Bronchial smooth muscle cell (primary cell): ENCODE measurements around the gene TRMT10C. TPM values are rescaled to one million over a fixed set of nuclear protein-coding genes. Genes with fewer than 3 reads are reported as not detected.

Experiments used
- total RNA-seq: library from RNA; depleted of rRNA; stranded (reverse); fragments of >200 nt; gene quantifications from 2 replicates; pipeline ENCODE4 v1.2.1, GENCODE V29; 2014

Gene TRMT10C
- total RNA-seq: 10.0 and 21.6 TPM in 2 replicates

GRCh38 chr3:101561630-101562328 lies at the start of gene TRMT10C:
TRMT10C (plus strand) TSS chr3:101561868; CDS start chr3:101564782, 2,914 bp downstream.

GRCh38 chr3:101512646-101513418 lies 48.8 kb upstream of the TRMT10C start, which contains the start of gene SENP7:
SENP7 (minus strand) TSS chr3:101513212; CDS start chr3:101513130, 82 bp downstream.

GRCh38 chr3:101573449-101574387 lies 12.1 kb downstream of the TRMT10C start, which contains the start of gene PCNP:
PCNP (plus strand) TSS chr3:101574180; CDS start chr3:101574216, 36 bp downstream.

Other genes with a start within 250 kb of the TRMT10C start
- gene IMPG2, start 241.3 kb upstream of the TRMT10C start, total RNA-seq: 0.32 and 0.86 TPM in 2 replicates
- gene SENP7, start 48.7 kb upstream of the TRMT10C start, total RNA-seq: 14.0 and 17.2 TPM in 2 replicates
- 52.7 and 103 TPM in 2 replicates for gene PCNP, start 12.3 kb downstream of the TRMT10C start, total RNA-seq
- 15.8 and 16.2 TPM in 2 replicates for gene ZBTB11, start 115.3 kb downstream of the TRMT10C start, total RNA-seq
- gene RPL24, start 124.8 kb downstream of the TRMT10C start, total RNA-seq: 1,287 and 2,144 TPM in 2 replicates
- gene CEP97, start 162.7 kb downstream of the TRMT10C start, total RNA-seq: 8.7 and 10.1 TPM in 2 replicates
- 16.0 and 18.9 TPM in 2 replicates for gene NXPE3, start 217.3 kb downstream of the TRMT10C start, total RNA-seq